H1 (cell line): Measurements from ENCODE around the gene COL5A1. TPM values are rescaled to one million over a fixed set of nuclear protein-coding genes. Genes with fewer than 3 reads are reported as not detected.

Experiments
- CTCF ChIA-PET: fragments of 300-600 bp; sonication (Branson Sonifier 250); formaldehyde crosslinking; loops from one replicate; lab custom pipeline; 2021; ENCODE audit not compliant: partially characterized antibody; lab: Charles Lee
- POLR2A ChIA-PET: fragments of 300-600 bp; sonication (Branson Sonifier 250); formaldehyde crosslinking; loops from one replicate; lab custom pipeline; 2021; ENCODE audit warnings: inconsistent platforms; ENCODE audit not compliant: partially characterized antibody; lab: Charles Lee
- DNase-seq, 2 experiments: peaks; one replicate each; pipeline versions ENCODE4 v3.0.0 to v3.0.0-alpha.2; 2010 to 2022; ENCODE audit warnings: low spot score in 2 of 2, low read depth in 1 of 2, mixed read lengths in 1 of 2
- FAIRE-seq: peaks from 2 replicates; lab custom pipeline; 2011; peaks lifted over from hg19 to GRCh38; lab: Jason Lieb, UNC
- H2AFZ ChIP-seq: 2 replicates; pipeline ENCODE4 v1.8.1; 2012; ENCODE audit warnings: low read length, inconsistent platforms
- H2AK5ac ChIP-seq: 2 replicates; pipeline ENCODE4 v1.6.1; 2013; ENCODE audit warnings: low read depth, low read length
- H2BK120ac ChIP-seq: replicated peaks from 2 replicates; pipeline ENCODE3; 2013; ENCODE audit warnings: low read depth, low read length, inconsistent platforms
- H2BK12ac ChIP-seq: 2 replicates; pipeline ENCODE4 v1.6.1; 2013; ENCODE audit warnings: low read depth, low read length
- H2BK15ac ChIP-seq: 2 replicates; pipeline ENCODE4 v1.6.1; 2013; ENCODE audit warnings: low read length
- H2BK20ac ChIP-seq: 2 replicates; pipeline ENCODE4 v1.6.1; 2013; ENCODE audit warnings: low read length
- H2BK5ac ChIP-seq: 2 replicates; pipeline ENCODE4 v1.6.1; 2013; ENCODE audit warnings: low read depth, low read length
- H3K14ac ChIP-seq: 2 replicates; pipeline ENCODE4 v1.6.1; 2013; ENCODE audit warnings: inconsistent platforms; ENCODE audit not compliant: insufficient read length
- H3K18ac ChIP-seq: 2 replicates; pipeline ENCODE4 v1.6.1; 2013; ENCODE audit warnings: low read length; ENCODE audit errors: extremely low read depth
- H3K23ac ChIP-seq: 2 replicates; pipeline ENCODE4 v1.6.1; 2013; ENCODE audit warnings: inconsistent platforms; ENCODE audit not compliant: insufficient read length
- H3K23me2 ChIP-seq: 2 replicates; pipeline ENCODE4 v1.6.1; 2013; ENCODE audit warnings: low read depth, low read length
- H3K27ac ChIP-seq: 2 replicates; pipeline ENCODE4 v1.6.1; 2011; ENCODE audit warnings: low read depth, low read length, inconsistent platforms
- H3K27me3 ChIP-seq, 4 experiments: replicated peaks in 1 of 4; 1 replicate in 1 of 4; 2 replicates in 3 of 4; pipeline versions ENCODE4 v1.6.1 to v1.8.1; 2011 to 2013; ENCODE audit warnings: low read length in 3 of 4, mild to moderate bottlenecking in 3 of 4, inconsistent platforms in 2 of 4, mixed read lengths in 2 of 4, moderate library complexity in 1 of 4; ENCODE audit not compliant: control insufficient read depth in 3 of 4, insufficient read depth in 3 of 4; ENCODE audit errors: extremely low read depth in 1 of 4
- H3K36me3 ChIP-seq, 4 experiments: 2 replicates each; pipeline versions ENCODE4 v1.6.1 to v1.8.1; 2011 to 2013; ENCODE audit warnings: mild to moderate bottlenecking in 4 of 4, low read length in 3 of 4, moderate library complexity in 2 of 4, control low read depth in 1 of 4, inconsistent platforms in 1 of 4; ENCODE audit not compliant: insufficient read depth in 4 of 4, control insufficient read depth in 2 of 4
- H3K4ac ChIP-seq: replicated peaks from 2 replicates; pipeline ENCODE3; 2013; ENCODE audit warnings: low read length, low read depth, mixed read lengths, inconsistent platforms; ENCODE audit not compliant: insufficient read length
- H3K4me1 ChIP-seq, 4 experiments: replicated peaks in 1 of 4; 1 replicate in 1 of 4; 2 replicates in 3 of 4; pipeline versions ENCODE4 v1.6.1 to v1.8.1; 2011 to 2013; ENCODE audit warnings: low read length in 3 of 4, inconsistent platforms in 2 of 4, mixed read lengths in 1 of 4; ENCODE audit not compliant: insufficient read depth in 4 of 4, control insufficient read depth in 3 of 4
- H3K4me2 ChIP-seq, 2 experiments: 2 replicates each; pipeline versions ENCODE4 v1.6.1 to v1.8.1; 2011 to 2013; ENCODE audit warnings: low read depth in 2 of 2, low read length in 2 of 2, control low read depth in 1 of 2, inconsistent platforms in 1 of 2, mild to moderate bottlenecking in 1 of 2; ENCODE audit not compliant: insufficient read depth in 1 of 2
- H3K4me3 ChIP-seq, 4 experiments: fragments of 200-600, 300-600 bp in 1 of 4; sonication (generic), shearing (Covaris generic), sonication (Bioruptor Twin) in 1 of 4; 2 replicates each; pipeline versions ENCODE4 v1.5.1 to v1.8.1; 2011 to 2016; ENCODE audit warnings: low read length in 4 of 4, low read depth in 3 of 4, control low read depth in 2 of 4, inconsistent platforms in 2 of 4, mild to moderate bottlenecking in 2 of 4, mixed read lengths in 1 of 4, moderate library complexity in 1 of 4; ENCODE audit not compliant: insufficient read depth in 2 of 4; ENCODE audit errors: extremely low read depth in 1 of 4
- H3K56ac ChIP-seq: replicated peaks from 2 replicates; pipeline ENCODE3; 2013; ENCODE audit warnings: low read depth, mild to moderate bottlenecking, mixed read lengths, low read length, inconsistent platforms; ENCODE audit not compliant: insufficient read length
- H3K79me1 ChIP-seq: 2 replicates; pipeline ENCODE4 v1.6.1; 2013; ENCODE audit warnings: low read depth, low read length, control low read depth
- H3K79me2 ChIP-seq, 2 experiments: 2 replicates each; pipeline versions ENCODE4 v1.6.1 to v1.8.1; 2012 to 2013; ENCODE audit warnings: low read length in 2 of 2, mild to moderate bottlenecking in 2 of 2, inconsistent platforms in 1 of 2; ENCODE audit not compliant: insufficient read depth in 2 of 2, control insufficient read depth in 1 of 2
- H3K9ac ChIP-seq, 4 experiments: replicated peaks in 1 of 4; 1 replicate in 1 of 4; 2 replicates in 3 of 4; pipeline versions ENCODE4 v1.6.1 to v1.8.1; 2011 to 2013; ENCODE audit warnings: low read depth in 3 of 4, low read length in 3 of 4, control low read depth in 2 of 4, mild to moderate bottlenecking in 2 of 4, moderate library complexity in 2 of 4, inconsistent platforms in 1 of 4; ENCODE audit errors: extremely low read depth in 1 of 4
- H3K9me3 ChIP-seq, 2 experiments: 2 replicates each; pipeline versions ENCODE4 v1.6.1 to v1.8.1; 2012 to 2013; ENCODE audit warnings: mild to moderate bottlenecking in 2 of 2, moderate library complexity in 2 of 2, control low read depth in 1 of 2, inconsistent platforms in 1 of 2, low read depth in 1 of 2, low read length in 1 of 2, mixed read lengths in 1 of 2; ENCODE audit not compliant: insufficient read depth in 2 of 2
- H4K20me1 ChIP-seq, 2 experiments: replicated peaks in 1 of 2; 2 replicates each; pipeline versions ENCODE3 to v1.8.1; 2011 to 2013; ENCODE audit warnings: inconsistent platforms in 2 of 2, low read length in 2 of 2, mild to moderate bottlenecking in 1 of 2; ENCODE audit not compliant: insufficient read depth in 2 of 2, control insufficient read depth in 1 of 2
- H4K5ac ChIP-seq: 2 replicates; pipeline ENCODE4 v1.6.1; 2013; ENCODE audit warnings: low read length, low read depth, mixed read lengths, inconsistent platforms; ENCODE audit not compliant: insufficient read length
- H4K8ac ChIP-seq: 2 replicates; pipeline ENCODE4 v1.8.0; 2013; ENCODE audit warnings: mild to moderate bottlenecking, moderate library complexity, low read length, inconsistent platforms; ENCODE audit not compliant: insufficient read depth; ENCODE audit errors: extremely low read depth
- H4K91ac ChIP-seq: replicated peaks from 2 replicates; pipeline ENCODE3; 2013; ENCODE audit warnings: low read length, mixed read lengths, inconsistent platforms; ENCODE audit not compliant: insufficient read length
- ASH2L ChIP-seq: fragments of 200-600, 300-600 bp; sonication (generic); IDR thresholded peaks from one replicate; pipeline ENCODE4 v1.7.1; 2017; ENCODE audit warnings: low read length
- CBX5 ChIP-seq: fragments of 300-800, 300-1000 bp; sonication (generic); IDR thresholded peaks from 2 replicates; pipeline ENCODE4 v1.7.1; 2016; ENCODE audit warnings: antibody characterized with exemption, low read length, low read depth
- CHD1 ChIP-seq: IDR thresholded peaks from 2 replicates; pipeline ENCODE4 v1.6.1; 2012; ENCODE audit warnings: low read depth, low read length, improper control_type of control experiment
- CTBP2 ChIP-seq: IDR thresholded peaks from 2 replicates; pipeline ENCODE4 v1.7.0; 2011; ENCODE audit warnings: borderline replicate concordance, mild to moderate bottlenecking, moderate library complexity, mixed read lengths, low read length; ENCODE audit not compliant: insufficient read depth, insufficient read length
- EP300 ChIP-seq, 2 experiments: IDR thresholded peaks; 1 replicate in 1 of 2; 2 replicates in 1 of 2; pipeline ENCODE4 v1.6.1; 2011 to 2012; ENCODE audit warnings: low read depth in 2 of 2, low read length in 2 of 2, mild to moderate bottlenecking in 2 of 2, borderline replicate concordance in 1 of 2, inconsistent platforms in 1 of 2, moderate library complexity in 1 of 2
- GTF2F1 ChIP-seq: IDR thresholded peaks from 2 replicates; pipeline ENCODE4 v1.6.1; 2012; ENCODE audit warnings: low read depth, low read length, improper control_type of control experiment, borderline replicate concordance
- POLR2AphosphoS5 ChIP-seq: IDR thresholded peaks from 2 replicates; pipeline ENCODE4 v1.6.1; 2011; ENCODE audit warnings: low read depth, low read length
- RFX5 ChIP-seq: IDR thresholded peaks from 2 replicates; pipeline ENCODE4 v1.6.1; 2011; ENCODE audit warnings: low read depth, low read length, improper control_type of control experiment, borderline replicate concordance
- SIX5 ChIP-seq: IDR thresholded peaks from 2 replicates; pipeline ENCODE4 v1.6.1; 2011; ENCODE audit warnings: mild to moderate bottlenecking, low read depth, low read length
- SP1 ChIP-seq: IDR thresholded peaks from 2 replicates; pipeline ENCODE4 v1.6.1; 2011; ENCODE audit warnings: low read depth, low read length
- SP2 ChIP-seq: IDR thresholded peaks from 2 replicates; pipeline ENCODE4 v1.6.1; 2012; ENCODE audit warnings: mild to moderate bottlenecking, low read length, inconsistent platforms
- SP4 ChIP-seq: IDR thresholded peaks from 2 replicates; pipeline ENCODE4 v1.6.1; 2012; ENCODE audit warnings: low read length, inconsistent platforms
- SRF ChIP-seq: IDR thresholded peaks from 2 replicates; pipeline ENCODE4 v1.6.1; 2011; ENCODE audit warnings: mild to moderate bottlenecking, low read depth, low read length, moderate library complexity
- TEAD4 ChIP-seq: IDR thresholded peaks from 2 replicates; pipeline ENCODE4 v1.6.1; 2012; ENCODE audit warnings: low read depth, low read length, inconsistent platforms, mixed read lengths
- WGBS, 2 experiments: shearing (Covaris generic) in 1 of 2; methylation state at CpG; one replicate each; pipeline versions ENCODE4 v1.1.6 to v1.1.7; 2013 to 2015; ENCODE audit warnings: low lambda C conversion rate in 2 of 2, mixed read lengths in 2 of 2, inconsistent platforms in 1 of 2, low coverage in 1 of 2, missing lambda C conversion rate in 1 of 2; ENCODE audit not compliant: insufficient replicate concordance in 2 of 2, insufficient coverage in 1 of 2, insufficient read length in 1 of 2; ENCODE audit errors: extremely low coverage in 1 of 2, missing lambda C conversion rate in 1 of 2; 5-methylcytosine and 5-hydroxymethylcytosine counted together
- polyA plus RNA-seq, 7 experiments: library from polyadenylated mRNA; depleted of rRNA in 3 of 7; stranded (reverse) in 5 of 7; unstranded in 2 of 7; fragments of >200 nt in 5 of 7; fragments of 200-250 nt in 2 of 7; gene quantifications; 1 replicate in 5 of 7; 2 replicates in 1 of 7; 4 replicates in 1 of 7; pipeline versions ENCODE4 v1.2.1 to v1.2.3, GENCODE V29; 2011 to 2013; ENCODE audit warnings: missing spikeins in 2 of 7, mixed read lengths in 2 of 7
- total RNA-seq: library from RNA; stranded (reverse); fragmentation: NEBNext Ultra II Directional; extraction: Animal tissue kit (Norgen Biotek cat#: 25700); gene quantifications from 2 replicates; pipeline ENCODE4 v1.2.1, GENCODE V29; 2021

Gene COL5A1
- total and polyA plus RNA-seq, 2 of the 8 experiments (the other 6 are each of a cell fraction or from before 2014, with no cell fraction given), result 3.8 to 12.0 TPM

DNA sequence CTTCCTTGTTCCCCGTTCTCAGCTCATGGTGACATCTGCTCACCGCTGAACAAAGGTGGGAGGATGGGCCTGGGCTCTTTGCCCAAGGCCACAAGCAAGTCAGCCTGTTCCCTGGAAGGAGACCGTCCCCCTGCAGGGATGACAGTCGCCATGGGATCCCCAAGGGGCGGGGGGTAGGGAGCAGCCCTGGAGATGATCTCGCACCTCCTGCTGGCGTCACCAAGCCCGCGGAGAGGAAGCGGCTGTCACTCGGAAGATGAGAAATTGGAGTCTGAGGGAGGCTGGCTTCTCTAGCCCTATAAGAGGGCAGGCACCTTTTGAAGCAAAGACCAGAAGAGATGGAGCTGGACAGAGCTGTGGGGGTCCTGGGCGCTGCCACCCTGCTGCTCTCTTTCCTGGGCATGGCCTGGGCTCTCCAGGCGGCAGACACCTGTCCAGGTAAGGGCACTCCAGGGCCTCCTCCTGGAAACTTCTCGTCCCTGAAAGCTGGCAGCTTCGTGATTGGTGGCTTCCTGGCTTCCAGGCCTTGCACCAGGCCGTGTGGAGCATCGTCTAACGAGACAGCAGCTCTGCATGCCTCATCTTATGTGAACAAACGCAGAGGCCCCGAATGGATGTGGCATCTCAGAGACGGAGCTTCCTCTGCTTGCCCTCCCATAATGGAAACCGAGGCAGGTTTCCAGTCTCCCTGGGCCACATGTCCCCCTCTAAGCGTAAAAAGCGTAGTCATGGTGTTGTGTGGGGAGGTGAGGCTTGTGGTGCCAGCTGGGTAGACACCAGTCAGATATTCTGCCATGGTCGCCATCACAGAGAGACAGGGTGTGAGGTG, 239.1 kb downstream of the COL5A1 start, which contains the start of gene FCN2:
FCN2 (plus strand) TSS at position 327 of the 829 bp plus-strand sequence; CDS start at position 339, 12 bp downstream.
- no peak within 1 kb of the TSS for H3K18ac ChIP-seq
- no peaks in the 10 kb centered on the region; the same call in 1 of the 2 replicates for H3K23me2 ChIP-seq
- H3K4me2 ChIP-seq, result no peak within 1 kb of the TSS
- H4K91ac ChIP-seq, result no peak within 1 kb of the TSS
- 90% methylated on average over 22 of the region's 25 CpGs; no CpG with 5 or more reads in 1 of the 2 experiments for WGBS, 2 experiments
- no peak within 1 kb of the TSS for H3K4me3 ChIP-seq
- CTCF ChIA-PET, result no interaction called here
- DNase-seq (peak in 1 of 2 experiments; percentile 28), FAIRE-seq (no peak)
- no peaks in the 10 kb centered on the region for H3K79me1 ChIP-seq
- H4K8ac ChIP-seq, result peak within 1 kb of the TSS; percentile 8; the same call in 1 of the 2 replicates
- no peak within 1 kb of the TSS for H2AFZ ChIP-seq
- no peak within 1 kb of the TSS for H2BK20ac ChIP-seq
- H3K9ac ChIP-seq, result no peak within 1 kb of the TSS
- no peaks in the 10 kb centered on the region for H3K9me3 ChIP-seq
- no peaks in the 10 kb centered on the region for H3K79me2 ChIP-seq
- H3K27me3 ChIP-seq, result no peaks in the 10 kb centered on the region
- H2BK120ac ChIP-seq, result no peak within 1 kb of the TSS
- no peaks in the 10 kb centered on the region for H4K20me1 ChIP-seq
- POLR2A ChIA-PET, result no interaction called here
- H3K36me3 ChIP-seq, result no peaks in the 10 kb centered on the region
- no peak within 1 kb of the TSS for H2BK15ac ChIP-seq
- H4K5ac ChIP-seq, result no peak within 1 kb of the TSS
- H2AK5ac ChIP-seq, result no peak within 1 kb of the TSS
- H2BK5ac ChIP-seq, result no peak within 1 kb of the TSS
- no peak within 1 kb of the TSS for H3K27ac ChIP-seq
- no peak within 1 kb of the TSS for H2BK12ac ChIP-seq
- no peak within 1 kb of the TSS for H3K23ac ChIP-seq
- H3K56ac ChIP-seq, result no peak within 1 kb of the TSS
- H3K4me1 ChIP-seq, result no peaks in the 10 kb centered on the region
- no peak within 1 kb of the TSS for H3K4ac ChIP-seq
- H3K14ac ChIP-seq, result no peak within 1 kb of the TSS
- TF ChIP-seq SIX5 (no peak), SP1 (no peak), EP300 (IDR thresholded peaks at IDR 0.05; ENCODE audit: borderline replicate concordance in 1 of 2, low read depth in 2 of 2, low read length in 2 of 2) (no peak), ASH2L (no peak), TEAD4 (no peak), CTBP2 (no peak), CHD1 (no peak), CBX5 (no peak), SRF (no peak), SP2 (no peak), POLR2AphosphoS5 (no peak), GTF2F1 (no peak), RFX5 (no peak), SP4 (no peak)
